Activated naive CD8-positive, alpha-beta T cell (primary cell): Measurements from ENCODE around the gene JADE2.

ENCODE experiments used
- H3K27ac Mint-ChIP-seq: one replicate; pipeline ENCODE4 v1.8.0; 2021; ENCODE audit warnings: mixed read lengths
- H3K27me3 Mint-ChIP-seq: one replicate; pipeline ENCODE4 v1.8.0; 2021; ENCODE audit warnings: mixed read lengths
- H3K36me3 Mint-ChIP-seq: one replicate; pipeline ENCODE4 v1.8.0; 2021; ENCODE audit warnings: mixed read lengths
- H3K4me1 Mint-ChIP-seq: one replicate; pipeline ENCODE4 v1.8.0; 2021; ENCODE audit warnings: low read depth, mixed read lengths
- H3K4me3 Mint-ChIP-seq: one replicate; pipeline ENCODE4 v1.8.0; 2021; ENCODE audit warnings: mild to moderate bottlenecking, mixed read lengths
- H3K9me3 Mint-ChIP-seq: one replicate; pipeline ENCODE4 v1.8.0; 2021; ENCODE audit warnings: low read depth, mixed read lengths

The JADE2 gene

DNA sequence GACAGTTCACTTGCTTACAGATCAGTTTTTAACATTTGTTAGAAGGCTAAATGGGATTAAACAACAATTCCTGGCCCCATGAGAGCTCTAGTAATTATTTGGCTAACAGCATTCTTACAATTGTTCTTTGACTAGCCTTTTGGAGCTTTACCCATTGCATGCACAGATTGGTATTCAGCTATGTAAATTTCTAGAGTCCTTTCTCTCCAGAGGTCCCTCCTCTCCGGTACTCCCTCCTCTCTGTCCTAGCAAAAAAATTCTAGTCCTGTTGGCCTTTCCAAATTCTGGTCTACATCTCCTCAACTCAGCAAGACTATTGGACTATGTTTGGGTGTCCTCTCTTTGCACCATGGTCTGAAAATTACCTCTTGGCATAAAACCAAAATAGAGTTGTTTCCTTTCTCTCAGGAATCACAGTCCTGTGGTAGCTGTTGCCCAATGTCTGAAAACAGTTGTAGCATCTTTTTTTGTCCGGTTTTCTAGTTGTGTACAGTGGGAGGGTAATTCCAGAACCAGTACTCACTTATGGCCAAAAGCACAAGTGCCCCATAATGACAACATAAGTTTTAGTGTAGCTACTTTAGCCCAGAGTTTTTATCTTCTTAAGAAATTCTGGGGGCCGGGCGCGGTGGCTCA is 89.1 kb downstream of the JADE2 start:
- Mint-ChIP-seq H3K27ac (peak overlapping the region; percentile 2), H3K36me3 (peaks cover 5% of the 10 kb centered on the region), H3K9me3 (no peaks in the 10 kb centered on the region), H3K27me3 (no peaks in the 10 kb centered on the region), H3K4me1 (peaks cover 7% of the 10 kb centered on the region), H3K4me3 (no peak overlapping the region)

DNA sequence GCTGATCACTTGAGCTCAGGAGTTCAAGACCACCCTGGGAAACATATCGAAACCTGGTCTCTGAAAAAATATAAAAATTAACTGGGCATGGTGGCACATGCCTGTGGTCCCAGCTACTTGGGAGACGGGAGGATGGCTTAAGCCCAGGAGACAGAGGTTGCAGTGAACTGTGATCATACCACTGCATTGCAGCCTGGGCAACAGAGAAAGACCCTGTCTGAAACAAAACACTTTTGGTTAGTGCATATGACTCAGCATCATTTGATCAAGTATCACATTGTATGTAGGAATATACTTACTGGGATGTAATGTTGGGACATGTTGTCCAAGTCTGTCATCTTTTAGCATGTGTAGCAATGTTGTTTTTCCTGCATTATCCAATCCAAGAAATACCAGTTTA is 95.2 kb downstream of the JADE2 start:
- Mint-ChIP-seq H3K27me3 (no peaks in the 10 kb centered on the region), H3K4me1 (peaks cover 16% of the 10 kb centered on the region), H3K4me3 (no peak overlapping the region), H3K27ac (no peak overlapping the region), H3K9me3 (no peaks in the 10 kb centered on the region), H3K36me3 (no peaks in the 10 kb centered on the region)

DNA sequence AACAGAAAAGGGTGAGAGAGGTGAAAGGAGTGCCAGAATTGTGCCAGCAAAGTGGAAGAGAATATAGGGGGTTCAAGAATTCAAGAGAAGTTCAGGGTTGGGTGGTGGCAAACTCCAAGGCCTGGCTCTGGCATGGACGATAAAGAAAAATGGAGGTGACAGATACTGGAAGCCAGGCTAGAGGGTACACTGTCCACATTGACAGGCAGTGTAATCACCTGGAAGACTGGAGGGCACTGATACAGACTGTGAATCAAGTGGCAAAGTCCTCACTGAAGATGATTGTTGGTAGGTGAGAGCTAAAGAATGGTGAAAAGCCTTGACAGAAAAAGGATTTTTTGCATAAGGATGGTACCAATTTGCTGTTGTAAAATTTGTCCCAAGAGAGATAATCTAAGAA is 100.1 kb downstream of the JADE2 start:
- Mint-ChIP-seq H3K9me3 (no peaks in the 10 kb centered on the region), H3K27me3 (no peaks in the 10 kb centered on the region), H3K27ac (no peak overlapping the region), H3K4me1 (peaks cover 25% of the 10 kb centered on the region), H3K36me3 (no peaks in the 10 kb centered on the region), H3K4me3 (no peak overlapping the region)

DNA sequence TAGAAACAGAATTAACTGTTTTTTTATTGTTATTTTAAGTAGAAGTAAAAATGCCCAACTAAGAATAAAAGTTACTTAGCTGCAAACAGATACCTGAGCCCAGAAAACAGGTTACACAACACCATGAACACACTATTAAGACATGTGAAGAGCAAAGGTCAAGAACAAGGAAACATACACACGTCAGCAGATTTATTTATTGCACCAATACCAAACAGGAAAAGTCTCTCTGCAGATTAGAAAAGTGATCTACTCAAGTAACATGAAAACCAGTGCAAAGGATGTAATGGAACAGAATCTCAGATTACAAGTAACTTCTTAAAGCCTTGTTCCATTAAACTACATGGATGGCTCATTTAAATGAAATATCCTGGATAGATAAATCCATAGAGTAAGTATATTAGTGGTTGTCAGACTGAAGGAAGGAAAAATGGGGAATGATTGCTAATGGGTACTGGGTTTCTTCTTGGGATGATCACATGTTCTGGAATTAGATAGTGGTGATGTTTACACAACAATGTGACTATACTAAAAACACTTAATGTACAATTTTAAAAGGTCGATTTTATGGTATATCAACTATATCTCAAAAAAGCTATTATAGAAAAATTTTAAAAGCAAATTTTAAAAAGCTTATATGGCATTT is 101.0 kb downstream of the JADE2 start:
- Mint-ChIP-seq H3K4me1 (peaks cover 31% of the 10 kb centered on the region), H3K36me3 (peaks cover 2% of the 10 kb centered on the region), H3K27ac (no peak overlapping the region), H3K4me3 (no peak overlapping the region), H3K27me3 (no peaks in the 10 kb centered on the region), H3K9me3 (no peaks in the 10 kb centered on the region)
